ENCODE data around the gene CXCR6.

The CXCR6 gene

GRCh38 chr3:45972534-45973402 is 29.5 kb downstream of the CXCR6 start:
- no peak for DNase-seq

GRCh38 chr3:45974686-45975085 is 31.4 kb downstream of the CXCR6 start:
- no peak for DNase-seq

GRCh38 chr3:45975686-45976085 is 32.4 kb downstream of the CXCR6 start:
- DNase-seq = no peak

GRCh38 chr3:45976191-45977091 is 33.2 kb downstream of the CXCR6 start:
- DNase-seq = no peak

GRCh38 chr3:45978006-45978761 is 34.9 kb downstream of the CXCR6 start:
- no peak for DNase-seq

GRCh38 chr3:45979378-45979777 is 36.1 kb downstream of the CXCR6 start:
- DNase-seq = no peak

- DNase-seq = no peak
Observed at GRCh38 chr3:45980229-45980813, 37.1 kb downstream of the CXCR6 start.

GRCh38 chr3:45980819-45981218 is 37.6 kb downstream of the CXCR6 start:
- DNase-seq = no peak

GRCh38 chr3:45981346-45982074 is 38.2 kb downstream of the CXCR6 start:
- no peak for DNase-seq

GRCh38 chr3:45983770-45984169 is 40.5 kb downstream of the CXCR6 start:
- DNase-seq = no peak

GRCh38 chr3:45984331-45985312 is 41.4 kb downstream of the CXCR6 start:
- no peak for DNase-seq

- DNase-seq = no peak
Observed at GRCh38 chr3:45985532-45986302, 42.5 kb downstream of the CXCR6 start.

GRCh38 chr3:45986303-45986982 is 43.2 kb downstream of the CXCR6 start:
- no peak for DNase-seq

GRCh38 chr3:45987368-45988291 is 44.4 kb downstream of the CXCR6 start:
- no peak for DNase-seq

GRCh38 chr3:45988362-45988761 is 45.1 kb downstream of the CXCR6 start:
- DNase-seq = no peak

- no peak for DNase-seq
Observed at GRCh38 chr3:45988804-45989203, 45.5 kb downstream of the CXCR6 start.

GRCh38 chr3:45990181-45990580 is 46.9 kb downstream of the CXCR6 start:
- DNase-seq = no peak

- no peak for DNase-seq
Observed at GRCh38 chr3:45991341-45991740, 48.1 kb downstream of the CXCR6 start.
